ENCODE results near the gene POMT1. TPM values are rescaled to one million over a fixed set of nuclear protein-coding genes. Genes with fewer than 3 reads are reported as not detected.

The POMT1 gene
- total and polyA plus RNA-seq, 3 donors from 2014 or later, result 99.7 to 118 (median 117) TPM

DNA sequence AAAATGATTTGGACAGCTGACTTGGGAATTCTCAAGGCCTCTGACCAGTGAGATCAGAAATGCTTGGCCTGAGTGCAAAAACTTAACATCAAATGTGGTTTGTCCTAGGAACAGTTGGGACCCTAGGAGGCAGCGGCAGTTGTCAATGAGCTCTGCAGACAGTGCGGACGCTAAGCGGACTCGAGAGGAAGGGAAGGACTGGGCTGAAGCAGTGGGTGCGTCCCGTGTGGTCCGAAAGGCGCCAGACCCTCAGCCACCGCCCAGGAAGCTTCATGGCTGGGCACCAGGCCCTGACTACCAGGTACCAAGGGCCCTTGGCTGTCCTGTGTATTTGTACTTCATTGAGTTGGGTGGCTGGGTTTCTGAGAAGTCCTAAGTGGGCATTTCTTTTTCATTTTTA lies 43.7 kb upstream of the POMT1 start:
- Histone ChIP-seq H3K27me3 (no peaks in the 10 kb centered on the region), H3K9me3 (no peaks in the 10 kb centered on the region), H3K4me1 (no peaks in the 10 kb centered on the region), H3K36me3 (ENCODE audit: low read depth, missing control alignments) (no peaks in the 10 kb centered on the region), H3K27ac (no peak overlapping the region), H3K4me3 (no peak overlapping the region)
- TF ChIP-seq POLR2A (IDR thresholded peaks at IDR 0.05), result no peak
- TF ChIP-seq, protein P1, sequence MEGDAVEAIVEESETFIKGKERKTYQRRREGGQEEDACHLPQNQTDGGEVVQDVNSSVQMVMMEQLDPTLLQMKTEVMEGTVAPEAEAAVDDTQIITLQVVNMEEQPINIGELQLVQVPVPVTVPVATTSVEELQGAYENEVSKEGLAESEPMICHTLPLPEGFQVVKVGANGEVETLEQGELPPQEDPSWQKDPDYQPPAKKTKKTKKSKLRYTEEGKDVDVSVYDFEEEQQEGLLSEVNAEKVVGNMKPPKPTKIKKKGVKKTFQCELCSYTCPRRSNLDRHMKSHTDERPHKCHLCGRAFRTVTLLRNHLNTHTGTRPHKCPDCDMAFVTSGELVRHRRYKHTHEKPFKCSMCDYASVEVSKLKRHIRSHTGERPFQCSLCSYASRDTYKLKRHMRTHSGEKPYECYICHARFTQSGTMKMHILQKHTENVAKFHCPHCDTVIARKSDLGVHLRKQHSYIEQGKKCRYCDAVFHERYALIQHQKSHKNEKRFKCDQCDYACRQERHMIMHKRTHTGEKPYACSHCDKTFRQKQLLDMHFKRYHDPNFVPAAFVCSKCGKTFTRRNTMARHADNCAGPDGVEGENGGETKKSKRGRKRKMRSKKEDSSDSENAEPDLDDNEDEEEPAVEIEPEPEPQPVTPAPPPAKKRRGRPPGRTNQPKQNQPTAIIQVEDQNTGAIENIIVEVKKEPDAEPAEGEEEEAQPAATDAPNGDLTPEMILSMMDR (IDR thresholded peaks at IDR 0.05), result no peak
- intact Hi-C loops (cut with DNase I; ENCODE audit: low total_unique reads), result no loop called here
- DNase-seq, result no peak
- 90 to 100% methylated on average over 1 to 10 of the region's 10 CpGs for WGBS, 2 donors

DNA sequence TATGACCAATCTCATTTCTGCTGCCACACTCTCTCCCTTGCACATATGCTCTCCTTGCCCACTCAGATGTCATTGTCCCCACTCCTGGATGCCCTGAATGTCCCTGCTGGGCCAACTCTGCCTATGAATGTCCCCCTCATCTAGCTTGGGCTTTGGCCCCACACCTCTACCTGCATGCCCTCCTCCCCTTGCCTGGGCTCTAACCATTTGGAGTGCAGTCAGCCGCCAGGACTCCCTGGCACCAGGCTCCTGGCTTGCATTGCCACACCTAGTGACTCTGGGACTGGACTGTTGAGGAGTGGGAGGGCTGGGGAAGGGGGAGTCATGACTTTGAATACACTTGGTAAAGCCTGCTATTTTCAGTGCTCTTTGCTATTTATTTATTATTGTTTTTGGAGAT lies 41.6 kb upstream of the POMT1 start:
- Histone ChIP-seq H3K27me3 (no peaks in the 10 kb centered on the region), H3K27ac (no peak overlapping the region), H3K4me3 (no peak overlapping the region), H3K9me3 (no peaks in the 10 kb centered on the region), H3K36me3 (ENCODE audit: low read depth, missing control alignments) (no peaks in the 10 kb centered on the region), H3K4me1 (no peaks in the 10 kb centered on the region)
- intact Hi-C loops (cut with DNase I; ENCODE audit: low total_unique reads), result no loop called here
- TF ChIP-seq, protein P1 (IDR thresholded peaks at IDR 0.05), result no peak
- TF ChIP-seq POLR2A (IDR thresholded peaks at IDR 0.05), result no peak
- 91 to 100% methylated on average over 1 of the region's 1 CpG for WGBS, 2 donors
- no peak for DNase-seq

DNA sequence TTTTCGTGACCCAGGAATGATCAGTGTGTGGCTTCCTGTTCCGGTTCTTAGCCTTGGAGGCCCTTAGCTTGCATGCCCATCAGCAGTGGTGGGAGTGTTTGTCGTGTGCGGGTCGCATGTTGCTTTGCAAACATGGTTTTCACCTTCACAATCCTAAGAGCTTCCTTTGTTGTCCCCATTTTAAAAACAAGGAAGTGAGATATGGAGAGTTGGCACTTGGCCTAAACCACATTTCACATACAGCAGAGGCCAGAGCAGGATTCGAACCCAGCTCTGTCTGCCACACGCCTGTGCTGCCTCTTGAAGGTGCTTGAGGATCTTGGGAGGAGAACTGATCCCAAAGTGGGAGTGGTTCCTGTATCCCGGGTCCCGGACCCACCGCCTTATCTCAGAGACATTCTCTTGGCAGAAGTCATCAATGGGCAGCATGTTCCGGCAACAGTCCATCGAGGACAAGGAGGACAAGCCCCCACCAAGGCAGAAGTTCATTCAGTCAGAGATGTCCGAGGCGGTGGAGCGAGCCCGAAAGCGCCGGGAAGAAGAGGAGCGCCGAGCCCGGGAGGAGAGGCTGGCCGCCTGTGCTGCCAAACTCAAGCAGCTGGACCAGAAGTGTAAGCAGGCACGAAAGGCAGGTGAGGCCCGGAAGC lies 38.2 kb upstream of the POMT1 start:
- Histone ChIP-seq H3K4me1 (no peaks in the 10 kb centered on the region), H3K36me3 (ENCODE audit: low read depth, missing control alignments) (no peaks in the 10 kb centered on the region), H3K27me3 (no peaks in the 10 kb centered on the region), H3K27ac (no peak overlapping the region), H3K9me3 (no peaks in the 10 kb centered on the region), H3K4me3 (no peak overlapping the region)
- no peak for DNase-seq
- intact Hi-C loops (cut with DNase I; ENCODE audit: low total_unique reads), result no loop called here
- TF ChIP-seq, protein P1 (IDR thresholded peaks at IDR 0.05), result no peak
- no peak for TF ChIP-seq POLR2A (IDR thresholded peaks at IDR 0.05)
- whole genome bisulfite sequencing, 2 donors, result 74 to 82% methylated on average over 24 of the region's 24 CpGs

DNA sequence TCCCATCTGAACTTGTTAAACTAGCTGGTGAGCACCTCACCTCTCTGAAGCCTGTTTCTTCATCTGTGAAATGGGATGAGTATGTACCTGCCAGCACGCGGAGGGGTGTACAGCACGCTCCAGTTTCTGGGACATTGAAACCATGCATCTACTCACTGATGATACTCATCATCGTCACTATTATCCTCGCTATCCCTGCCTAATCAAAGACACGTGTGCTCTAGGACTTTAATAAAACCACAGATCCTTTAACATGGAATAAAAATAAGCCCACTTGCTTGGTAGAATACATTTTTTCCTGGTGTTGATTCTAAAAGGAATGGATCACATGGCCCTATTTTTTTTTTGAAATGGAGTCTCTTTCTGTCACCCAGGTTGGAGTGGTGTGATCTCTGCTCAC lies 37.3 kb upstream of the POMT1 start:
- Histone ChIP-seq H3K27ac (no peak overlapping the region), H3K4me1 (no peaks in the 10 kb centered on the region), H3K36me3 (ENCODE audit: low read depth, missing control alignments) (no peaks in the 10 kb centered on the region), H3K4me3 (no peak overlapping the region), H3K27me3 (no peaks in the 10 kb centered on the region), H3K9me3 (no peaks in the 10 kb centered on the region)
- TF ChIP-seq, protein P1 (IDR thresholded peaks at IDR 0.05), result no peak
- DNase-seq, result no peak
- intact Hi-C loops (cut with DNase I; ENCODE audit: low total_unique reads), result no loop called here
- WGBS, 2 donors, result 87 to 89% methylated on average over 6 of the region's 6 CpGs

All from testis (tissue), 3 donors.